Liver (tissue), 9 donors: ENCODE measurements around the gene C15orf62. TPM values are rescaled to one million over a fixed set of nuclear protein-coding genes. Genes with fewer than 3 reads are reported as not detected.

Source experiments
- DNase-seq: peaks from one replicate; pipeline ENCODE4 v3.0.0-alpha.2; 2017; ENCODE audit warnings: low spot score
- H3K27ac ChIP-seq, 2 donors: one replicate each; pipeline ENCODE4 v1.7.0; 2013; ENCODE audit warnings: inconsistent platforms in 2 of 2, low read length in 2 of 2, control low read depth in 1 of 2, low read depth in 1 of 2, mild to moderate bottlenecking in 1 of 2
- H3K27me3 ChIP-seq, 4 donors: one replicate each; pipeline versions ENCODE4 v1.6.1 to v1.7.0; 2013; ENCODE audit warnings: low read length in 3 of 4, inconsistent platforms in 1 of 4, mild to moderate bottlenecking in 1 of 4, moderate library complexity in 1 of 4; ENCODE audit not compliant: control insufficient read depth in 4 of 4, insufficient read depth in 4 of 4
- H3K36me3 ChIP-seq, 4 donors: one replicate each; pipeline versions ENCODE4 v1.6.1 to v1.7.0; 2013; ENCODE audit warnings: low read length in 3 of 4, mild to moderate bottlenecking in 3 of 4, low read depth in 1 of 4, moderate library complexity in 1 of 4; ENCODE audit not compliant: control insufficient read depth in 4 of 4, insufficient read depth in 3 of 4
- H3K4me1 ChIP-seq, 4 donors: one replicate each; pipeline versions ENCODE4 v1.6.1 to v1.7.0; 2013; ENCODE audit warnings: low read length in 3 of 4, mild to moderate bottlenecking in 3 of 4, moderate library complexity in 1 of 4; ENCODE audit not compliant: control insufficient read depth in 4 of 4, insufficient read depth in 4 of 4
- H3K4me3 ChIP-seq, 3 donors: one replicate each; pipeline versions ENCODE4 v1.6.1 to v1.7.0; 2013; ENCODE audit warnings: low read length in 3 of 3, control low read depth in 1 of 3, low read depth in 1 of 3, mild to moderate bottlenecking in 1 of 3
- H3K9ac ChIP-seq, 2 donors: one replicate each; pipeline ENCODE4 v1.7.0; 2013; ENCODE audit warnings: low read length in 2 of 2, mild to moderate bottlenecking in 2 of 2, moderate library complexity in 2 of 2, control low read depth in 1 of 2, low read depth in 1 of 2
- H3K9me3 ChIP-seq, 4 donors: one replicate each; pipeline versions ENCODE4 v1.6.1 to v1.7.0; 2013; ENCODE audit warnings: low read length in 3 of 4; ENCODE audit not compliant: control insufficient read depth in 4 of 4
- FOXA1 ChIP-seq: IDR thresholded peaks from 2 replicates; pipeline ENCODE4 v1.6.1; 2016; ENCODE audit warnings: antibody characterized with exemption
- FOXA2 ChIP-seq: IDR thresholded peaks from 2 replicates; pipeline ENCODE4 v1.6.1; 2016; ENCODE audit warnings: antibody characterized with exemption
- GABPA ChIP-seq, 2 donors: IDR thresholded peaks in 1 of 2; conservative IDR thresholded peaks in 1 of 2; 2 replicates each; pipeline ENCODE4 v1.6.1; 2016; ENCODE audit warnings: antibody characterized with exemption in 2 of 2, mild to moderate bottlenecking in 1 of 2, moderate library complexity in 1 of 2
- HNF4A ChIP-seq, 2 donors: conservative IDR thresholded peaks; 2 replicates each; pipeline ENCODE4 v1.6.1; 2016; ENCODE audit warnings: antibody characterized with exemption in 2 of 2, mild to moderate bottlenecking in 2 of 2
- HNF4G ChIP-seq: IDR thresholded peaks from 2 replicates; pipeline ENCODE4 v1.6.1; 2016; ENCODE audit warnings: antibody characterized with exemption
- JUND ChIP-seq, 2 donors: IDR thresholded peaks; 2 replicates each; pipeline ENCODE4 v1.6.1; 2016; ENCODE audit warnings: antibody characterized with exemption in 2 of 2
- MAX ChIP-seq: IDR thresholded peaks from 2 replicates; pipeline ENCODE4 v1.6.1; 2016; ENCODE audit warnings: antibody characterized with exemption
- NR2F2 ChIP-seq: IDR thresholded peaks from 2 replicates; pipeline ENCODE4 v1.6.1; 2016; ENCODE audit warnings: antibody characterized with exemption
- RAD21 ChIP-seq, 2 donors: IDR thresholded peaks; 2 replicates each; pipeline ENCODE4 v1.6.1; 2016; ENCODE audit warnings: antibody characterized with exemption in 2 of 2, mild to moderate bottlenecking in 2 of 2
- REST ChIP-seq: IDR thresholded peaks from 2 replicates; pipeline ENCODE4 v1.6.1; 2016; ENCODE audit warnings: antibody characterized with exemption, mild to moderate bottlenecking
- RXRA ChIP-seq, 2 donors: IDR thresholded peaks; 2 replicates each; pipeline ENCODE4 v1.6.1; 2017 to 2018; ENCODE audit warnings: antibody characterized with exemption in 2 of 2, mild to moderate bottlenecking in 1 of 2
- TAF1 ChIP-seq: conservative IDR thresholded peaks from 2 replicates; pipeline ENCODE4 v1.6.1; 2016; ENCODE audit warnings: antibody characterized with exemption, mild to moderate bottlenecking
- YY1 ChIP-seq: IDR thresholded peaks from 2 replicates; pipeline ENCODE4 v1.6.1; 2016; ENCODE audit warnings: antibody characterized with exemption, mild to moderate bottlenecking
- WGBS: extraction: QIAGEN DNeasy Blood & Tissue Kit; methylation state at CpG from one replicate; pipeline ENCODE4 v1.1.7; 2013; 5-methylcytosine and 5-hydroxymethylcytosine counted together
- polyA plus RNA-seq, 2 donors: library from polyadenylated mRNA; stranded (reverse) in 1 of 2; unstranded in 1 of 2; fragments of 200-250 nt in 1 of 2; fragments of >200 nt in 1 of 2; fragmentation: Nextera tagmentation in 1 of 2; extraction: Ambion mirVana in 1 of 2; gene quantifications; one replicate each; pipeline versions ENCODE4 v1.2.1 to v1.2.3, GENCODE V29; 2013 to 2015
- total RNA-seq, 2 donors: library from RNA; depleted of rRNA; stranded (reverse); fragments of >200 nt; gene quantifications; one replicate each; pipeline ENCODE4 v1.2.3, GENCODE V29; 2014
- TF ChIP-seq, protein P1 (sequence below): IDR thresholded peaks from 2 replicates; pipeline ENCODE4 v1.6.1; 2016; ENCODE audit warnings: antibody characterized with exemption
- TF ChIP-seq, protein P2 (sequence below): fragments of 150-350 bp; IDR thresholded peaks from 2 replicates; pipeline ENCODE4 v1.5.1; 2017; ENCODE audit warnings: improper control_type of control experiment, low read depth, low read length; ENCODE audit not compliant: missing input control
- TF ChIP-seq, protein P3 (sequence below): IDR thresholded peaks from 2 replicates; pipeline ENCODE4 v1.6.1; 2016; ENCODE audit warnings: antibody characterized with exemption
- donor health status: healthy.
- donor health status: healthy.
- donor health status: healthy.
- donor health status: healthy.
- donor health status: healthy.

The C15orf62 gene
- total and polyA plus RNA-seq, 4 donors: 0.19 to 0.92 (median 0.59) TPM

DNA sequence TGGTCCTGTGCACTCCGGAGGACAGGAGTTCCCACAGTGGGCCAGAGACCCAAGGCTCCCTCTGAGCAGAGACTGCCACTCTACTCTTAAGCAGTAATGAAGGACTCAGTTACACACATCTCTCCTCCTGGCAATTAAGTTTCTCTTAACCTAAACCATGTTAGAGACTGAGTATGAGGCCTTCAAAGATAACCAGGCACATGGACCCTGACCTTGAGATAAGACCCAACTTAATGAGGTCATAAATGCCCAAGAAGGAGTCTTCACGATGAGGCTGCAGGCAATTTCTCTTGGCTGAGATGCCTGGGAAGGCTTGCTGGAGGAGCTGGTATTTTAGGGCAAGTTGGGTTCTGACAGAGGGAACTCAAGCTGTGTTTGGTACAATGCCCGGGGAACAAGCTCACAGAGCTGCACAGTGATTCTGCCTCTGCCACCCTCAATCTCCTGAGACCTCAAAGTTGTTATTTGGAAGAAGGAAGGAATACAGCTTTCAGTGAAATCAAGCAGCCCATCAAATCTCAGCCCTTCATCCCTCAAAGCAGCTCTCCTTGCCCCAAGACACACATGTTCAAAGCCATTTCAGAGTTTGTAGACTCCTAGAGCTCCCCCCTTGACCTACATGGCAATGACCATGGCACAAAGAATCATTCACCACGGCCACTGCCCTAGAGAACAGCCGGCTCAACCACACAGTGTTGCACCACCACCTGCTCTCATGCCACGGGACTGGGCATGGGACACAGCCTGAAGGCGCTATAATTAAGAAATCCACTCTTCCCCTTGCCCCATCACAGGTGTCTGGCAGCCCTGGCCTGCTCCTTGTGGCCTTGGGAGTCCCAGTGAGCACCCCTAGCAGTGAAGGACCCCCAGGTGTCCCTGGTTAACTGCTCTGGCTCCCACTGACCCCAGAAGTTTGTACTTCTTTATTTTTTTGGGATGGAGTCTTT, 21.8 kb upstream of the C15orf62 start:
- Histone ChIP-seq H3K4me3 (no peak overlapping the region), H3K4me1 (peaks cover 6 to 18% (median 15%) of the 10 kb centered on the region in 4 donors), H3K27me3 (no peaks in the 10 kb centered on the region), H3K9me3 (no peaks in the 10 kb centered on the region), H3K9ac (no peak overlapping the region), H3K27ac (no peak overlapping the region), H3K36me3 (peaks cover 3 to 55% (median 29%) of the 10 kb centered on the region in 4 donors)
- DNase-seq: no peak
- 67% methylated on average over 7 of the region's 7 CpGs for WGBS
- no peak for TF ChIP-seq JUND (IDR thresholded peaks at IDR 0.05)
- TF ChIP-seq, protein P1, sequence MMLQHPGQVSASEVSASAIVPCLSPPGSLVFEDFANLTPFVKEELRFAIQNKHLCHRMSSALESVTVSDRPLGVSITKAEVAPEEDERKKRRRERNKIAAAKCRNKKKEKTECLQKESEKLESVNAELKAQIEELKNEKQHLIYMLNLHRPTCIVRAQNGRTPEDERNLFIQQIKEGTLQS: no peak
- no peak for TF ChIP-seq FOXA1

- no peak for TF ChIP-seq JUND (IDR thresholded peaks at IDR 0.05)
- TF ChIP-seq YY1: no peak
- no peak for TF ChIP-seq RXRA (IDR thresholded peaks at IDR 0.05)
- TF ChIP-seq GABPA (IDR thresholded peaks at IDR 0.05 in 1 of 2, conservative IDR thresholded peaks at IDR 0.05 in 1 of 2): no peak
- TF ChIP-seq, protein P1: no peak
- no peak for TF ChIP-seq MAX
- WGBS: 98% methylated on average over 4 of the region's 4 CpGs
- H3K4me1 ChIP-seq: peaks cover 5 to 17% (median 16%) of the 10 kb centered on the region in 4 donors
These were observed 20.6 kb upstream of the C15orf62 start for GRCh38 chr15:40749151-40749630.

DNA sequence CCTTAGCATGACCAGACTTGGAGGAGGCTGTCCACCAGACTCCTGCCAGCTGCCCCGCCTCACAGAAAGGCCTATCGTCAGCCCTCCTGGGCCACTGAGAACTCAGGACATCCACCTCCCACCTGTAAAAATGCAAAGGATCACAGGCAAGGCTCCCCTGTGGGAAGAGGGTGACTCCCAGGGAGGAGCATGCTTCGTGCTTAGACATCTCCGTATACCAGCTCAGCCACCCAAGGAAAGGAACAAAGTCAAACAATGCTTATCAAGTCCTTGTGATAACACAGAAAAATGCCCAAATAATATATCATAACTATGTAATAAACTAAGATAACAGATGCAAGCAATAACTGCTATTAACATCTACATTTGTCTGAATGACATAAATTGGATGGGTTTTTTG, 18.9 kb upstream of the C15orf62 start:
- Histone ChIP-seq H3K4me1 (peaks cover 3 to 19% (median 12%) of the 10 kb centered on the region in 4 donors), H3K36me3 (peaks cover 3 to 40% (median 26%) of the 10 kb centered on the region in 4 donors), H3K27ac (no peak overlapping the region), H3K9ac (no peak overlapping the region), H3K9me3 (no peaks in the 10 kb centered on the region), H3K27me3 (no peaks in the 10 kb centered on the region), H3K4me3 (no peak overlapping the region)
- 93% methylated on average over 4 of the region's 4 CpGs for WGBS
- no peak for DNase-seq
- TF ChIP-seq HNF4G: no peak
- TF ChIP-seq JUND (IDR thresholded peaks at IDR 0.05): no peak
- TF ChIP-seq MAX: no peak
- TF ChIP-seq FOXA2: no peak
- TF ChIP-seq, protein P2, sequence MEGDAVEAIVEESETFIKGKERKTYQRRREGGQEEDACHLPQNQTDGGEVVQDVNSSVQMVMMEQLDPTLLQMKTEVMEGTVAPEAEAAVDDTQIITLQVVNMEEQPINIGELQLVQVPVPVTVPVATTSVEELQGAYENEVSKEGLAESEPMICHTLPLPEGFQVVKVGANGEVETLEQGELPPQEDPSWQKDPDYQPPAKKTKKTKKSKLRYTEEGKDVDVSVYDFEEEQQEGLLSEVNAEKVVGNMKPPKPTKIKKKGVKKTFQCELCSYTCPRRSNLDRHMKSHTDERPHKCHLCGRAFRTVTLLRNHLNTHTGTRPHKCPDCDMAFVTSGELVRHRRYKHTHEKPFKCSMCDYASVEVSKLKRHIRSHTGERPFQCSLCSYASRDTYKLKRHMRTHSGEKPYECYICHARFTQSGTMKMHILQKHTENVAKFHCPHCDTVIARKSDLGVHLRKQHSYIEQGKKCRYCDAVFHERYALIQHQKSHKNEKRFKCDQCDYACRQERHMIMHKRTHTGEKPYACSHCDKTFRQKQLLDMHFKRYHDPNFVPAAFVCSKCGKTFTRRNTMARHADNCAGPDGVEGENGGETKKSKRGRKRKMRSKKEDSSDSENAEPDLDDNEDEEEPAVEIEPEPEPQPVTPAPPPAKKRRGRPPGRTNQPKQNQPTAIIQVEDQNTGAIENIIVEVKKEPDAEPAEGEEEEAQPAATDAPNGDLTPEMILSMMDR: no peak
- TF ChIP-seq, protein P1: no peak
- TF ChIP-seq NR2F2: no peak
- TF ChIP-seq RAD21 (IDR thresholded peaks at IDR 0.05): no peak
- TF ChIP-seq YY1: no peak
- TF ChIP-seq RXRA (IDR thresholded peaks at IDR 0.05): no peak
- TF ChIP-seq, protein P3, sequence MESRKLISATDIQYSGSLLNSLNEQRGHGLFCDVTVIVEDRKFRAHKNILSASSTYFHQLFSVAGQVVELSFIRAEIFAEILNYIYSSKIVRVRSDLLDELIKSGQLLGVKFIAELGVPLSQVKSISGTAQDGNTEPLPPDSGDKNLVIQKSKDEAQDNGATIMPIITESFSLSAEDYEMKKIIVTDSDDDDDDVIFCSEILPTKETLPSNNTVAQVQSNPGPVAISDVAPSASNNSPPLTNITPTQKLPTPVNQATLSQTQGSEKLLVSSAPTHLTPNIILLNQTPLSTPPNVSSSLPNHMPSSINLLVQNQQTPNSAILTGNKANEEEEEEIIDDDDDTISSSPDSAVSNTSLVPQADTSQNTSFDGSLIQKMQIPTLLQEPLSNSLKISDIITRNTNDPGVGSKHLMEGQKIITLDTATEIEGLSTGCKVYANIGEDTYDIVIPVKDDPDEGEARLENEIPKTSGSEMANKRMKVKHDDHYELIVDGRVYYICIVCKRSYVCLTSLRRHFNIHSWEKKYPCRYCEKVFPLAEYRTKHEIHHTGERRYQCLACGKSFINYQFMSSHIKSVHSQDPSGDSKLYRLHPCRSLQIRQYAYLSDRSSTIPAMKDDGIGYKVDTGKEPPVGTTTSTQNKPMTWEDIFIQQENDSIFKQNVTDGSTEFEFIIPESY: no peak
- no peak for TF ChIP-seq HNF4A (conservative IDR thresholded peaks at IDR 0.05)
- no peak for TF ChIP-seq GABPA (IDR thresholded peaks at IDR 0.05 in 1 of 2, conservative IDR thresholded peaks at IDR 0.05 in 1 of 2)
- no peak for TF ChIP-seq FOXA1
- TF ChIP-seq TAF1: no peak
- TF ChIP-seq REST: no peak

More at GRCh38 chr15:40749151-40749630, 20.6 kb upstream of the C15orf62 start:
- H3K36me3 ChIP-seq: peaks cover 3 to 51% (median 29%) of the 10 kb centered on the region in 4 donors
- no peak for DNase-seq
- H3K27me3 ChIP-seq: no peaks in the 10 kb centered on the region
- H3K27ac ChIP-seq: no peak overlapping the region
- H3K4me3 ChIP-seq: no peak overlapping the region
- no peaks in the 10 kb centered on the region for H3K9me3 ChIP-seq
- no peak overlapping the region for H3K9ac ChIP-seq
